Activated CD8-positive, alpha-beta memory T cell treated with anti-CD3 and anti-CD28 coated beads, Interleukin-2, amount 50 U/mL, for 1 hour (primary cell): ENCODE measurements around the gene CASZ1.

Experiments
- DNase-seq: peaks from one replicate; pipeline ENCODE4 v3.0.0-alpha.2; 2020; ENCODE audit errors: extremely low read depth

The CASZ1 gene

DNA sequence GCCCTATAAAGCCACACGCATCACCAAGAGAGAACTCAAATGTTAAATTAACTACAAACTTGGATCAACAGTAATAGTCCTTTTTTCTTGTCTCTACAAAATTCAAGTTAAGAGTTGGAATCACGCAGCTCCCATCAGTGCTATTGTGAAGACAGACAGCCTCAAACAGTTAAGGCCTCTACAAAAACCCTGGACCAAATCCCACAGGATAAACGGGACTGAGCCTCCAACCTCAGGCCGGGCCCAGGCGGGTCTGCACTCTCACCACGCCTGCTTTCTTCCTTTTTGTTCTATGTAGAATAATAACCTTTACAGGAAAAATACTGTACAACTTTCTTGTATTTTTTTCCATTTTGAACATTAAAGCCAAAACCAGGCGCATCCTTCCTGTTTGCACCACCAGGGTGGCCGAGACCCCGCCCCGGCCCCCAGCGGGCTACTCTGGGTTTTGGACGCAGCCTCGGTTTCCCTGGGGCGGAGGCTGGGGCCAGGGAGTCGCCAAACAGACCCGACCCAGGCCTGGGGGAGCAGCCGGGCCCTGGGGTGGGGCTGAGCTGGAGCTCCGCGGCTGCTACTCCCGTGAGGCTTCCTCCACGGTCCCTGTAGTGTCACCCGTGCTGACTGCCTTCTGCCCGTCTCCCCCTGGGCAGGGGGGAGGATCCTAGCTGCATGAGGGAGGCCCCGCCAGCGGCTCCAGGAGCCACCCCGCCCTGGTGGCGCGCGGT, 158.4 kb downstream of the CASZ1 start:
- DNase-seq = no peak

DNA sequence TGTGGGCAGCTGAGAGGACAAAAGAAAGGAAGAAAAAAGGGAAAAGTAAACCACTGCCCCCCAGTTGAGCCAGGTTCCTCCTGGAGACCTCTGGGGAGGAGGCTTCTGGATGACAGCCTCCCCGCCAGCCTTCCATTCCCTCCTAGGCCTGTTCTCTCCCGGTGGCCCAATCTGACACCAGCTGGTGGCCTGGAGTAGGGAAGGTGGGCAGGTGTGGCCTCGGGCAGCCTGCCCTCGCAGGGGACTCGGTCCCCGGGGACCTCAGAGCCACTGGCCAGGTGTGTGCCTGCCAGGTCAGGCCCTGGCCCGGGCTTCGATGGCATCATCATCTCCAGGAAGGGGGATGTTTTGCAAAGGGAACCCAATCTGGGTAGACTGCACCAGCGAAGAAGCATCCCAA, 159.0 kb downstream of the CASZ1 start:
- no peak for DNase-seq

DNA sequence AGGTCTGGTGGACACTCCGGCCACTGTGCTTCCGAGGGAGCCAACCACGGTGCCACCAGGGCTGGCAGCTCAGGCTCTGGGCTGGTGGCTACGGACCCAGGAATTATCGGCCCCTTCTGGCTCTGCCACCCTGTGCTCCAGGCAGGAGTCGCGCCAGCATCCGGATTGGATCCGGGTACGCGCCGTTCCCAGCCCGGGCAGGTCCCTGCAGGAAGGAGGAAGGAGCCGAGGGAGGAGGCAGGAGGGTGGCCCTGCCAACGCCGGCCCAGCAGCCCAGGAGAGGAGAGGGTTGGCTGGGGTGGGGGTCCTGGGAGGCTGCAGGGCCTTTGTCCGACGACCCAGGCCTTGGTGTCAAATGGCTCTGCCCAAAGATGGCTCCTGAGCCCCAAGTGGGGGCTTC, 160.5 kb downstream of the CASZ1 start:
- DNase-seq = no peak

DNA sequence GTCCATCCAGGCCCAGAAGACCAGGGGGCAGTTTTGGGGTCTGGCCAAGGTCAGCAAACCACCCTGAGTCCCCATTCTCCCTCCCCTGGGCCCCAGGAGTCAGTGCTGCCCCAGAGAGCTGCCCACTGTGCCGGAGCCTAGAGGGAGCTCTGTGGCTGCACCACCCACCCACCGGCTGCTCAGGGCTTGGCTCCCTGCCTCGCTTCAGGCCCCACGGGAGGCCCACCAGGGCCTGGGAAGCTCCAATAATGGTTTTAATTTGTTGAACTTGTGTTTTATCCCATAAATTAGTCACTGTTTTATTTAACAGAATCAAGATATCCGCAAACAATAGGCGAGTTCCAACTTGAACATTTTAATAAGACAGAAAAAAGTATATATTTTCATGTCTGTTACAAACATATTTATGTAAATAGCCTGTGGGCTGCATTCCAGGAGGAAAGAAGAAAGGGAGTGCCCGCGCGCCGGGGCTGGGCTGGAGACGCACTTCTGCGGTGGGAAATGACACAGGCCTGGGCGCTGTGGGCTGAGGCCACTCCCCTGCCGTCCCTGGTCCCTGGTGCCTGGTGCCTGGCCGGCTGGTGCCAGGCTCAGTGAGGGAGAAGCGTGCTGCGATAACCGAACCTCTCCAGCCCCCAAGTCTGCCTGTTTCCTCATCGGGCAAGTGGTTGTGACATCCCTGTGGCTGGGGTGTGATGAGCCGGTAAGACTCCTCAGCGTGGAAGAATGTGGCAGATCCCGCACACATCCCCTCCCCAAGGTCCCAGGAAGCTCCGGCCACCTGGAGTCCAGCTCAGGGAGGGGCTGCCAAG, 161.2 kb downstream of the CASZ1 start:
- no peak for DNase-seq

DNA sequence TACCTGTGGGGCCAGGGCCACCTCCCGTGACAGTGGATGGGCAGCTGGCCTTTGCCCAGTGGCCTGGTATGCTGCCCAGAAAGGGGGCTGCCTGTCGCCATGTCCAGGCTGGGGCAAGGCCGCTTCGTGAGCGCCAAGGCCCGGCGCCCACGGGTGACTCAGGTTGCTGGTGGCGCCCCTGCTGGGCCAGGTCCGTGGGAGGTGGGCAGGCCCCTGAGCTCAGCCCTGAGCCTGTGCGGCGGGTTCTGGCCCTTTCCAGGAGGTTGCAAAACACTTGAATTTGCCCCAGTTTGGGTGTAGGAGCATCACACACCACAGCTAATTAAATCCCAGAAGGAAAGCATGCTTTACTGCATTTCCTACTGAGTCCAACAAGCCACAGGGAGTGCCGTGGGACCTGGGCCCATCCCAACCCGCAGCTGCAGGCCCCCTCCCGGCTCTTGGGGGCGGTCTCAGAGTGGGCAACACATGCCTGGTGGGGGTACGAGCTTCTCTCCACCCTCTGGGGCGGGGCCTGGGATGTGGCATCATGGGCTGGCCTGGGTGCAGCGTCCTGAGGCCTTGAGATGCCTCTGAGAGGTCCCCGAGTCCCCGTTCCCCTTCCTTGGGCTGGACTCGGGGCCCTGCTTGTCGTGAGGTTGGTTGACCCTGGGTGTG, 161.9 kb downstream of the CASZ1 start:
- DNase-seq = no peak

DNA sequence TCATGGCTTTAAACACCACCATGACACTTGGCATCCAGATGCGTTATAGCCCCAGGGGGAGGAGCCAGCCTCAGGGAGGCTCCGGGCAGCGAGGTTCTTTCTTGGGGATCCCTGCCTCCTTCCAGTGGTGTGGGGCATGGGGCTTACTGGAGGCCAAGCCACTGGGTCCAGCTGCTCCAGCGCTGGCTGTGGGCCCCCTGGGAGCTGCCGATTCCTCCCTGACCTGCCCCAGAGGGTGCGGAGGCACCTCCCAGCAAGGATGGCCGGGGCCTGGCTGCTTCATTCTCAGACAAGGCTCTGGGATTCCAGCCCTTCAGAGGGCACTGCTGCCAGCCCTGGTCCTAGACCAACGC, 162.4 kb downstream of the CASZ1 start:
- no peak for DNase-seq

DNA sequence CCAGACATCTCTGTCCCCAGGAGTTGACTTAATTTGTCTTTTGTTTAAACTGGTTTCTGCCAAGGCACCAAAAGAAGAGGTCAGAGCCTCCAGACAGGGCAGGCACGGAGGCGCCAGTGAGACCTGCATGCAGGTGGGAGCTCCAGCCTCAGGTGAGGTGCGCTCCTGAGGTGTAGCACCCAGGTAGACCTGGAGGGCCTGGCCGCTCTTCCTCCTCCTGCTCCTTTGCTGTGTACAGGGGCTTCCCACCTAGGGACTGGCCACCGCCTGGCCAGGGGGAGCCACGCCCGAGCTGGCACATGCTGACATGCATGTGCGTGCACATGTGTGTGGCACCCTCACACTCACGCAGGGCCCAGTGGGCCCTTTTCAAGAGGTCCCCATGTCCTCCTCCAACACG, 163.0 kb downstream of the CASZ1 start:
- DNase-seq = no peak

DNA sequence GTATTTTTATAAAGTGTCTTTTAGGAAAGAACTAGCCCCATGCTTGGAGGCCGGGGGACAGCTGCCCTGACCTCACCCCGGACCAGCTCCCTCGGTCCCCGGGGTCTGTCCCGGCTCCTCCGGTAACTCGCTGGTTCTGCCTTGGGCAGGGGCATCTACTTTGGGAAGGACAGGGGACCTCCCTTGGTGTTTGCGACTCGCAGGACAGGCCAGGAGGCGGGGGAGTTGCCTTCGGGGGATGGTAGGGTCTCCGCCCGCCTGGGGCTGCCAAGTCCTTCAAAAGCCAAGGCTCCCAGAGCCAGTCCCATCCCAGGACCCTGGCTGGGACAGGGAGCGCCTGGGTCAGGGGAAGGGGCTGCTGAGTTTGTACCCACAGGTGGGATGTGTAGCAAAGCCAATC, 163.8 kb downstream of the CASZ1 start:
- no peak for DNase-seq

DNA sequence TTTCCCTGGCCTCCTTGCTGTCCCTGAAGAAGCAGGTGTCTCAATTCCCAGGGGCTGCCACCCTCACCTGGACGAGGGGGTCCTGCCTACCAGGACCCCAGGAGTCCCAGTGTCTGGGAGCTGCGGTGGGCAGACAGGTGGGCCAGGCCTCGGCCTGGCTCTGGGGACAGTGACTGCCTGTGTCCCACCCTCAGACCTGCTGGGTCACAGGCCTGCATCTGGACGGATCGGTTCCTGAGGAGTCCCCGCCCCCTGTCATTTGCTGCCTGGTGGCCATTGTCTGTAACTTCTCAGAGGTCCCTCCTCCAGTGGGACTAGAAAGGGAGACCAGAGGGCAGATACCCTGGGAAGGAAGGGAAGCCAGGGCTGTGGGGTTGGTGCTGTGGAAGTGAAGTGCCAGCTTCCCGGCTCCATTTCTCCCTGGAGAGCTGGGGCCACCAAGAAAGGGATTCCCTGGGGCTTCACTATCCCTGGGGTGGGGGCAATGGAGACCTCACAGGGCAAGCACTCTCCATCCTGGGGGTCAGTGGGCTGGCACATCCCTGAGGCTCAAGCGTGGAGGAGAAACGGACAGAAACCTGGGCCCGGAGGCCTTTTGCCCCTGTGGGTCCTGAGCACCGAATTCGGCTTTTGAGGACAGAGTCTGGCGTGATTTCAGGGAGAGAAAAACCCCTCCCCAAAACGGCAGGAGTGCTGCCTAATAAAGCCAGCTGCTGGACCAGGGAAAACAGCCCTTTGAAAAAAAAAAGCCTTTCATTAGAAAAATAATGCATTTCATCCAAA, 164.4 kb downstream of the CASZ1 start:
- no peak for DNase-seq

DNA sequence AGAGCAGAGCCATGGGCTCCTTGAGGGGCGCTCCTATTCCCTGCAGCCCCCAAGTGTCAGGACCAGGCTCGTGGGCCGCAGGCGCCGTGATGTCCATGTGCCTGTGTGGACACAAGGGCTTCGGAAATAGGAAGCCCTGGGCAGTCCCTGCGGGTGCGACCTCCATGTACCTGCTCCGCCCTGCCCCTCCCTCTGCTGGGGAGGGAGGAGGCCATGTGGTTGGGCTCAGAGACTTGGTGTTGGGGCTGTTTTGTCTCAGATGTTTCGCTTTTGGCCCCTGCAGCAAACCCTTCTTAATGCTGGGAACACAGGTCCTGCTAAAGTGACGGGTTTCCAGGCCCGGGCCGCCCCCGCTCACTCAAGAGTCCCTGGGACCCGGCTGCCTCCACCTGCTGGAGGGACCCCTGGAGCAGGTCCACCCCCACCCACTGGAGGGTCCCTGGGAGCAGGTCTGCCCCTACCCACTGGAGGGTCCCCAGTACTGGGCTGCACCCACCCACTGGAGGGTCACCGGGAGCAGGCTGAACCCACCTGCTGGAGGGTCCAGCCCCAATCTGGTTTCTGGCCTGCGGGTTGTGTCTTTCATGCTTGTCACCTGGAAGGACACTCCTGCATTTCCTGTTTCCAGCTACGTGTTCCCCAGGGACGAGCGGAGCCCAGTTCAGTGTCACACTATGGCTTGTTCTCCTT, 165.2 kb downstream of the CASZ1 start:
- no peak for DNase-seq

DNA sequence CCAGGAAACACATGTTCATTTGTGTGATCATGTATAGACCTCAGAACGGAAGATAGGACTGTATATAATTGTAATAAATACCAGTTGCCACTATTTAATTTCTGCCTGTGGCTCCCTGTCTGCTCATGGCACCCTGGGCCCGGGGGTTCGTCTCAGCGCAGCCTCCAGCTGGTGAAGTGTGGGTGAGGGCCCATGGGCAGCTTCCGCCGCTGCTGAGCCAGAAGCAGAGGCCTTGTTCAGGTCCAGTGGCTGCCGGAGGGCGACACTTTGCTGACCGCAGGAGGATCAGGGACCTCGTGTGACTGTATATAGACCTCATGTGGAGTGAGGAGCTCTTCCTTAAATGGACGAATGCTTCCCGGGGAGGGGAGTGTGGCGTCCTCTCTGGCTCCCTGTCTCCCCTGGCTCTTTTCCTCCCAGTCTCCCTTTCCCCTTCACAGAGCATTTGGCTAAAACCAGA, 165.8 kb downstream of the CASZ1 start:
- no peak for DNase-seq

DNA sequence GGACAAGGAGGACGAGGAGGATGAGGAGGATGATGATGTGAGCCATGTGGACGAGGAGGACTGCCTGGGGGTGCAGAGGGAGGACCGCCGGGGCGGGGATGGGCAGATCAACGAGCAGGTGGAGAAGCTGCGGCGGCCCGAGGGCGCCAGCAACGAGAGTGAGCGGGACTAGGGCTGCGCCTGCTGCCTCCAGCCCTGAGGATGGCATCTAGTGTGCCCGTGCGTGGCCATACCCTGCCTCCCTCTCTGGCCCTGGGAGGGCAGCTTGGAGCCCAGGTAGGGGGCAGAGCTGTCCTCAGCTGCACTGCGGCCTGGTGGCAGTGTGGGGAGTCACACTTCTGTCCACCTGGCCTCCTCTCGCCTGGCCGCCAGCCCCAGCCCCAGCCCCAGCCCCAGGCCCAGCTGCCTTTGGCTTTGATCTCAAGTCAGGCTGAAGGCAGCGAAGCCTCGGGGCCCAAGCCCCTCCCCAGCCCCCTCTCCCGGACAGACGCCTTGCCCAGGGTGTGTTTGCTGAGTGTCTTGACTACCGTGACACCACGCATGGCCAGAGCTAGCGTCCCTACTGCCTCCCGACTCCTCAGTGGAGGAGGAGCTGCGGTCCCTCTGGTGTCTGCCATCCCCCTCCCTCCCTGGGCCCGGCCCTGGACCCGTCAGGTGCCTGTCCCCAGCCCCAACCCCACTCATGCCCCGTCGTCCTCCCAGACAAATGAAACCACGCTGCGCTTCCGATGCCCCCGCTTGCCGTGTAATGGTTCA, 166.5 kb downstream of the CASZ1 start:
- no peak for DNase-seq

DNA sequence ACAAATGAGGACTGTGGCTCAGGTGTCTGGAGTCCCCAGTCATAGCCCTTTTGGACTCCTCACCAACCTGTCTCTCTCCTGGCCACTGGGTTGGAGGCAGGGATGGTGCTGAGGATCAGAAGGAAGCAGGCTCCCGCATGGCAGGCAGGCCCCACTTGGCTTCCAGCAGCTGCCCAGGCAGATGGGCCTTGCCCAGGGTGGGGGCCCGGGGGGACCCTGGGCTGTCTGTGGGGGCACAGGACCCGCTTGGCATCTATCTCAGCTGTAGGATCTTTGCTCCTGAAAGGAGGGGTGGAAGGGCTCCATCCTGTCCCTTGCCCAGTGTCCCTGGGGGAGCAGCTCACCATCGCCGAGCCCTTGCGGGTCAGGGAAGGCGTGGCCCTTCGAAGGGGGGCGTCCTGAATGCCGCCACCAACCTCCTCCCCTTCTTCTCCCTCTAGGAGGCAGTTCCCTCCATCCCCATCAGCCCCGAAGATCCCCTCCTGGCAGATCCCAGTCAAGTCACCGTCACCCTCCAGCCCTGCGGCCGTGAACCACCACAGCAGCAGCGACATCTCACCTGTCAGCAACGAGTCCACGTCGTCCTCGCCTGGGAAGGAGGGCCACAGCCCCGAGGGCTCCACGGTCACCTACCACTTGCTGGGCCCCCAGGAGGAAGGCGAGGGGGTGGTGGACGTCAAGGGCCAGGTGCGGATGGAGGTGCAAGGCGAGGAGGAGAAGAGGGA, 167.2 kb downstream of the CASZ1 start:
- DNase-seq = no peak

DNA sequence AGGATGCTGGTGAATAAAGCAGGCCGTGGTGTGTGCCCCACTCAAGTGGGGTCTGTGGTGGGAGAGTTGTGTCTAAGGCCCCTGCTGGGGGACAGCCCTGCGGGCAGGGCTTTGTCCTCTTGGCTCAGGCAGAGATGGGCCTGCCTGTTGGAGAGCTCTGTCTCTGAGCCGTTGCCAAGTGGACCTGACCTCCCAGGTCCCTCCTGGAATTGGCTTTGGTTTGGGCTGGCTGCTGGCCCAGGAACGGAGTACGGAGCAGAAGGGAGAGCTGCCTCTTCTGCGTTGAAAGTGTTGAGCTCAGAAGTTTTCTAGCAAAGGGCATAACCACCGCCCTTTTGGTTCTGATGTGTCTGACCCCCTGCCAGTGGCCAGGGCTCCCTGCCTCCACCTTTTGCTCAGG, 167.8 kb downstream of the CASZ1 start:
- no peak for DNase-seq

DNA sequence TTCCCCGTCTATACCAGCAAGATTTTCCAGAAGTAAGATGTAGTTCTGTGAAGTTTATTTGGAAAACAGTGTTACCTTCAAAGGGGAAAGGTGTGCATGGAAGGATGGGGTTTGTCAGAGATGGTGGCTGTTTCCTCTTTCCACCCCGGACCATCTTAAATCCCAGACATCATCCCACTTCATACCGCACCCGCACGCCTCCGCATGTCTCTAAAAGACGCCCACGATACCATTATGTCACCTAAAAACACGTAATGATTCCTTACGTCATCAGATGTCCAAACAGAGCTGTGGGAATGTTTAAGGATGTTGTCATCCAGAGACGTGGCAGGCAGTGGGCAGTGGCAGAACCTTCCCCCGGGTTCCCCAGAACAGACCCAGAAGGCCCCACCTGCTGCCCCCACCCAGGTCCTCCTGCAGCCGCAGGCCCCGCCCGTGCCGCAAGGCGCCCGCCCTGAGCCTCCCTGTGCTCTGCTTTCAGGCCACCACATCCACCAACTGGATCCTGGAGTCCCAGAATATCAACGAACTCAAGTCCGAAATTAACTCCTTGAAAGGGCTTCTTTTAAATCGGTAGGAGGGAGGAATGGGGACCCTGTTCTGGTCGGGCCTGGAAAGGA, 169.5 kb downstream of the CASZ1 start:
- DNase-seq = no peak

DNA sequence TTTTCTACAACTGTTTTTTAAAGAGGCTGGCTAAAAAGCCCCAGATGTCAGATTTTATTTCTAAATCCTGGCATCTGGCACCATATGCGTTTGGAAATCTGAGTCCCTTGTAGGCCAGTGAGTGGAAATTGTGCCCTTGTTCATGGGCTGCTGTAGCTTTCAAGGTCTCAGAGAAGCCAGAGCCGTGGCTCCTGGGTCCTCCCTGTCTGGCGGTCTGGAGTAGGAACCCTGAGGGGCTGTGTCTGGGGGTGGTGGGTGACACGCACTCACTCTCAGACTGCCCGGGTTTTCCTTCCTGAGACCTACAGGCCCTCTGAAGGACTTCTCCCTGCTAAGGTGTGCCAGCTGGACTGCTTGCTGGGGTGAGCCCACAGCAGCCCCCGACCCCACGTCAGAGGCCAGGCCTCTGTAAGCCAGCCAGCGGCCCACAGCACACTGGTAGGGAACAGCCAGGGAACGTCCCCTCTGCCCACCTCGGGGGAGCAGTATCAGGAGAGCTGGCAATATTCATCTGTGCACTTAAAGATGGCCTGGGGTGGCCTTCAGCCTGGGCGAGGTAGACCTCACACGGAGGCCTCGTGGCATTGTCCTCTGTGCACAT, 170.2 kb downstream of the CASZ1 start:
- no peak for DNase-seq

DNA sequence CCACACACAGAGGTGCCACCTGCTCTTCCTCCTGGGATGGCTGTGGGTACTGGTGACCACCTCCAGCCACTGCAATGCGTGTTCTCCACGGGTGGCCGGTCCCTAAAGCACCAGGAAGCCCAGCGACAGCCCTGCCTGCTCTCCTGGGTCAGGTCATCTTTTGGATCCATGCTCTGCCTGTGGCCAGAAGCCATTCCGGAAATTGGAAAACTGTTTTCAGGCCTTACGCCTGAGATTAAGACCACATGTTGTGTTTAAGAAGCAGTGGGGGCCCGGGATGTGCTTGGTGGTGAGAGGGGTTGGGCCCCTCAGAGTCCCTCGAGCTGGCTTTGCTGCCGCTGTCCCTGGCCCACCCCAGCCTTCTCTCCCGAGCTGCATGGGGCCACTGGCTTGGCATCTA, 170.9 kb downstream of the CASZ1 start:
- DNase-seq = no peak

DNA sequence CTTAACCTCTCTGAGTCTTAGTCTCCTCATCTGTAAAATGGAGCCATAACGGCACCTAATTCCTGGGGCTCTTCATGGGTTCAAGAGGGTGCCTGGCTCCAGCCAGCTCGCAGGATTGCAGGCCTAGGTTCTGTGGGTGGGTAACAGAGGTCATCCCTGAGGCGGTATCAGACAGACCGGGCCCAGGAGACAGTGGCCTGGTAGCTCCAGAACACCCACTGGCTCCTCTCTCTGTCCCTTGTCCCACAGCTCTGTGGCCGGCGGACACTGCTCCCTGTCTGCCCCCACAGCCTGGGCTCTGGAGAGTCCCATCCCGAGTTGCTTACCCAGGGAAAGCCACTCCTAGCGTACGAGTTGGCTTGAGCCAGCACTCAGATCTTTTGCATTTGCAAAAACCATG, 171.4 kb downstream of the CASZ1 start:
- no peak for DNase-seq
